Erythroblast (primary cell): ENCODE data around the gene CSRP2.

Experiments used
- GATA1 ChIP-seq: IDR thresholded peaks from 2 replicates; pipeline ENCODE4 v1.6.1; 2011; ENCODE audit warnings: low read depth, mild to moderate bottlenecking, control low read depth, low read length, moderate library complexity
- POLR2A ChIP-seq: IDR thresholded peaks from 2 replicates; pipeline ENCODE4 v1.6.1; 2011; ENCODE audit warnings: mild to moderate bottlenecking, low read length

DNA sequence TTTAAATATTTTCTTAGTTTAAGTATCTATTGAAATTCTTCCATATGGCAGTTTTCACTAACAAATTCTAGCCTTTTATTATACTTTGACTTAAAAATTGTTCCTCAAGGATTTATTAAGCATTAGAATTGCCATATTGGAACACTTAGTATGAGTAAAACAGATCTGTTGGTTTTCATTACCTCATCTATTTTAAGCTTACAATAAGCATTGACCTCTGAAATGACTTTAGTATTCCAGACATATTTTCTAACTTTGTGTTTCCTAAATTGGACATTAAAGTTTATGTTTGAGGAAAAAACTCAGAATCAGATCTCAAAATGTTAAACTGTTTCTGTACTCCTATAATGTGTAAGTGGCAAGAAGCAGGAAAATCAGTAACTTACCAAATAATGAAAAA, 48.4 kb downstream of the CSRP2 start:
- TF ChIP-seq POLR2A (no peak), GATA1 (no peak)
